GM10847 (cell line): ENCODE measurements around the gene CHMP1A.

ENCODE experiments used
- POLR2A ChIP-seq: IDR thresholded peaks from 2 replicates; pipeline ENCODE4 v1.6.1; 2011; ENCODE audit not compliant: insufficient read length; ENCODE audit errors: extremely low read depth

CHMP1A gene

GRCh38 chr16:89695086-89695874 is 37.8 kb upstream of the CHMP1A start:
- no peak for TF ChIP-seq POLR2A

- no peak for TF ChIP-seq POLR2A
Observed at GRCh38 chr16:89693931-89694783, 36.6 kb upstream of the CHMP1A start.

GRCh38 chr16:89693289-89693731 is 35.8 kb upstream of the CHMP1A start:
- no peak for TF ChIP-seq POLR2A

- TF ChIP-seq POLR2A, result no peak
Observed at GRCh38 chr16:89691986-89692569, 34.6 kb upstream of the CHMP1A start.

- no peak for TF ChIP-seq POLR2A
Observed at GRCh38 chr16:89691231-89691985, 33.9 kb upstream of the CHMP1A start.

GRCh38 chr16:89690392-89690901 is 32.9 kb upstream of the CHMP1A start:
- no peak for TF ChIP-seq POLR2A

- TF ChIP-seq POLR2A, result no peak
Observed at GRCh38 chr16:89689142-89689541, 31.6 kb upstream of the CHMP1A start.

GRCh38 chr16:89688395-89688794 is 30.9 kb upstream of the CHMP1A start:
- TF ChIP-seq POLR2A, result no peak

- no peak for TF ChIP-seq POLR2A
Observed at GRCh38 chr16:89687092-89687940, 29.8 kb upstream of the CHMP1A start.

GRCh38 chr16:89686520-89687091 is 29.1 kb upstream of the CHMP1A start, which contains the start of gene CDK10:
CDK10 (plus strand) TSS chr16:89686689; CDS start chr16:89686711, 22 bp downstream.
- TF ChIP-seq POLR2A, result peak; percentile 91

GRCh38 chr16:89685916-89686315 is 28.4 kb upstream of the CHMP1A start:
- TF ChIP-seq POLR2A, result no peak

GRCh38 chr16:89678258-89678657 is 20.8 kb upstream of the CHMP1A start:
- no peak for TF ChIP-seq POLR2A

- no peak for TF ChIP-seq POLR2A
Observed at GRCh38 chr16:89672177-89672941, 14.9 kb upstream of the CHMP1A start.
